Measurements from ENCODE around the gene CXXC1. TPM values are rescaled to one million over a fixed set of nuclear protein-coding genes. Genes with fewer than 3 reads are reported as not detected.

The CXXC1 gene
- total and polyA plus RNA-seq, 2 of the 8 experiments (the other 6 are each of a cell fraction or from before 2014, with no cell fraction given) = 73.3 to 136 TPM

- Histone ChIP-seq H3K27me3 (replicated peaks in 1 of 4; ENCODE audit: control insufficient read depth in 3 of 4, extremely low read depth in 1 of 4, insufficient read depth in 3 of 4, low read length in 3 of 4) (no peaks in the 10 kb centered on the region), H3K4ac (replicated peaks; ENCODE audit: insufficient read length, low read depth, low read length) (no peak overlapping the region), H3K27ac (ENCODE audit: low read depth, low read length) (peak overlapping the region; percentile 47; the same call in 1 of the 2 replicates), H2AK5ac (ENCODE audit: low read depth, low read length) (no peak overlapping the region), H3K4me2 (ENCODE audit: insufficient read depth in 1 of 2, low read depth in 2 of 2, low read length in 2 of 2) (peak overlapping the region; percentile 80 to 91), H3K23me2 (ENCODE audit: low read depth, low read length) (peaks cover 6% of the 10 kb centered on the region), H3K23ac (ENCODE audit: insufficient read length) (no peak overlapping the region), H2BK5ac (ENCODE audit: low read depth, low read length) (no peak overlapping the region), H3K56ac (replicated peaks; ENCODE audit: insufficient read length, low read depth, low read length) (peak overlapping the region; percentile 59), H3K79me2 (ENCODE audit: control insufficient read depth in 1 of 2, insufficient read depth in 2 of 2, low read length in 2 of 2) (peaks cover 0 to 7% of the 10 kb centered on the region in 2 experiments; a peak in 1 of 4 replicates), H2BK15ac (ENCODE audit: low read length) (no peak overlapping the region), H4K20me1 (replicated peaks in 1 of 2; ENCODE audit: control insufficient read depth in 1 of 2, insufficient read depth in 2 of 2, low read length in 2 of 2) (peaks cover 0 to 5% of the 10 kb centered on the region in 2 experiments), H2BK12ac (ENCODE audit: low read depth, low read length) (no peak overlapping the region), H4K91ac (replicated peaks; ENCODE audit: insufficient read length, low read length) (no peak overlapping the region), H3K79me1 (ENCODE audit: low read depth, low read length) (no peaks in the 10 kb centered on the region), H3K18ac (ENCODE audit: extremely low read depth, low read length) (no peak overlapping the region), H4K5ac (ENCODE audit: insufficient read length, low read depth, low read length) (no peak overlapping the region), H2BK20ac (ENCODE audit: low read length) (no peak overlapping the region), H3K4me1 (replicated peaks in 1 of 4; ENCODE audit: control insufficient read depth in 3 of 4, insufficient read depth in 4 of 4, low read length in 3 of 4) (peaks cover 0 to 6% (median 2%) of the 10 kb centered on the region in 4 experiments; a peak in 4 of 7 replicates), H2AFZ (ENCODE audit: low read length) (peak overlapping the region; percentile 6; the same call in 1 of the 2 replicates), H3K14ac (ENCODE audit: insufficient read length) (no peak overlapping the region), H3K9me3 (ENCODE audit: insufficient read depth in 2 of 2, low read depth in 1 of 2, low read length in 1 of 2) (no peaks in the 10 kb centered on the region), H3K4me3 (ENCODE audit: extremely low read depth in 1 of 4, insufficient read depth in 2 of 4, low read depth in 3 of 4, low read length in 4 of 4) (peak overlapping the region; percentile 70 to 99 (median 90)), H2BK120ac (replicated peaks; ENCODE audit: low read depth, low read length) (no peak overlapping the region), H3K36me3 (ENCODE audit: control insufficient read depth in 2 of 4, insufficient read depth in 4 of 4, low read length in 3 of 4) (peaks cover 3 to 25% (median 21%) of the 10 kb centered on the region in 4 experiments), H3K9ac (replicated peaks in 1 of 4; ENCODE audit: extremely low read depth in 1 of 4, low read depth in 3 of 4, low read length in 3 of 4) (peak overlapping the region in 3 of 4 experiments; percentile 34 to 56 (median 39); a peak in 6 of 7 replicates), H4K8ac (ENCODE audit: extremely low read depth, insufficient read depth, low read length) (peak overlapping the region; percentile 43; the same call in 1 of the 2 replicates)
- CTCF ChIA-PET (ENCODE audit: partially characterized antibody) = no interaction called here
- WGBS, 2 experiments (ENCODE audit: extremely low coverage in 1 of 2, insufficient coverage in 1 of 2, insufficient read length in 1 of 2, insufficient replicate concordance in 2 of 2, low coverage in 1 of 2, low lambda C conversion rate in 2 of 2, missing lambda C conversion rate in 1 of 2) = 3% methylated on average over 27 of the region's 27 CpGs; no CpG with 5 or more reads in 1 of the 2 experiments
- no peak for DNase-seq (ENCODE audit: low read depth in 1 of 2, low spot score in 2 of 2)
- POLR2A ChIA-PET (ENCODE audit: partially characterized antibody) = no interaction called here
- no peak for FAIRE-seq
- TF ChIP-seq JUND (IDR thresholded peaks at IDR 0.05; ENCODE audit: low read length) (no peak), KDM4A (IDR thresholded peaks at IDR 0.05; ENCODE audit: low read depth, low read length, severe bottlenecking) (no peak), SRF (IDR thresholded peaks at IDR 0.05; ENCODE audit: low read depth, low read length) (no peak), CEBPB (IDR thresholded peaks at IDR 0.05; ENCODE audit: low read depth, low read length) (no peak)
Measured at GRCh38 chr18:50287028-50287440, 458 bp downstream of the CXXC1 start.

Measured in H1 (cell line).